ENCODE results near the gene ZC3HAV1L. TPM values are rescaled to one million over a fixed set of nuclear protein-coding genes. Genes with fewer than 3 reads are reported as not detected.

Gene ZC3HAV1L
- total and polyA plus RNA-seq, 10 of the 15 experiments (the other 5 are each of a cell fraction or from before 2014, with no cell fraction given): 0.09 to 16.3 (median 4.9) TPM

DNA sequence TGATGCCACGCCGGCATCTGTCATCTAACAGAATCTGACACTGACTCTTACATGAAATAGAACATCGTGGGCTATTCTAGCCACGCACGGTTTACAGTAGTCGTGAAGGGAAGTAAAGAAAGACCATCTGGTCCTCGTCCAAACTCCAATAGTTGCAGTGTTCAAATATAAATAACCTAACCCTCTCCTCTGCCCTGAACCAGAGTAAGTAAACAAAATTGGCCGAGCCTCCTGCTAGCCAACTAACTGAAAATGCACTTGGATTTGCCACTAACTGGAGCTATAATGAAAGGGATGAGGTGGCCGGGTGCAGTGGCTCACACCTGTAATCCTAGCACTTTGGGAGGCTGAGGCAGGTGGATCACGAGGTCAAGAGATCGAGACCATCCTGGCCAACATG, 29.5 kb upstream of the ZC3HAV1L start:
- no peak overlapping the region for H3K4me3 ChIP-seq
- H3K79me2 ChIP-seq (ENCODE audit: control insufficient read depth, insufficient read depth, low read length): no peaks in the 10 kb centered on the region
- H3K27ac ChIP-seq (ENCODE audit: control insufficient read depth, insufficient read depth): no peak overlapping the region
- POLR2A ChIA-PET: no interaction called here
- FAIRE-seq: no peak
- H3K9me3 ChIP-seq (replicated peaks; ENCODE audit: control insufficient read depth, insufficient read depth, low read length): no peaks in the 10 kb centered on the region
- H3K36me3 ChIP-seq (ENCODE audit: control insufficient read depth in 2 of 2, insufficient read depth in 2 of 2, low read length in 1 of 2): peaks cover 23 to 45% of the 10 kb centered on the region in 2 experiments
- H4K20me1 ChIP-seq (ENCODE audit: control insufficient read depth, insufficient read depth): no peaks in the 10 kb centered on the region; the same call in none of the 2 replicates
- SMC1A ChIA-PET (ENCODE audit: uncharacterized antibody, unreplicated experiment): interaction anchor here (3.2 kb wide), 1 partner anchor 9 kb away, joined by 9 read pairs; no protein-coding TSS in a partner anchor
- CTCF ChIA-PET: interaction anchor here (1.7 to 2.2 kb wide), 2 partner anchors 10 to 48 kb away, joined by 4 to 16 read pairs; no protein-coding TSS in a partner anchor
- BruUV-seq (replicated peaks): no TSS peak
- ATAC-seq: no peak
- intact Hi-C loops (cut with micrococcal nuclease; ENCODE audit: unreplicated experiment): no loop called here
- H3K9ac ChIP-seq (ENCODE audit: control insufficient read depth, insufficient read depth, low read length): no peak overlapping the region
- 93% methylated on average over 11 of the region's 11 CpGs for WGBS (ENCODE audit: insufficient coverage, insufficient replicate concordance, low lambda C conversion rate, missing lambda C conversion rate)
- no peak for TF ChIP-seq TCF12 (IDR thresholded peaks at IDR 0.05; ENCODE audit: low read depth, low read length)
- no peak for TF ChIP-seq IKZF1 (conservative IDR thresholded peaks at IDR 0.05)
- no peak for TF ChIP-seq EZH2 (IDR thresholded peaks at IDR 0.05; ENCODE audit: borderline replicate concordance, control insufficient read depth, low read depth, low read length)
- no peak for TF ChIP-seq TARDBP (IDR thresholded peaks at IDR 0.05; ENCODE audit: borderline replicate concordance)
- no peak for TF ChIP-seq CBFB (IDR thresholded peaks at IDR 0.05; ENCODE audit: low read depth)
- TF ChIP-seq POLR2AphosphoS2 (IDR thresholded peaks at IDR 0.05; ENCODE audit: low read depth, low read length): no peak
- no peak for TF ChIP-seq ZNF384 (IDR thresholded peaks at IDR 0.05; ENCODE audit: borderline replicate concordance, low read depth, low read length)
- no peak for TF ChIP-seq CBX3 (IDR thresholded peaks at IDR 0.05; ENCODE audit: borderline replicate concordance, low read depth)
- TF ChIP-seq, protein P1, sequence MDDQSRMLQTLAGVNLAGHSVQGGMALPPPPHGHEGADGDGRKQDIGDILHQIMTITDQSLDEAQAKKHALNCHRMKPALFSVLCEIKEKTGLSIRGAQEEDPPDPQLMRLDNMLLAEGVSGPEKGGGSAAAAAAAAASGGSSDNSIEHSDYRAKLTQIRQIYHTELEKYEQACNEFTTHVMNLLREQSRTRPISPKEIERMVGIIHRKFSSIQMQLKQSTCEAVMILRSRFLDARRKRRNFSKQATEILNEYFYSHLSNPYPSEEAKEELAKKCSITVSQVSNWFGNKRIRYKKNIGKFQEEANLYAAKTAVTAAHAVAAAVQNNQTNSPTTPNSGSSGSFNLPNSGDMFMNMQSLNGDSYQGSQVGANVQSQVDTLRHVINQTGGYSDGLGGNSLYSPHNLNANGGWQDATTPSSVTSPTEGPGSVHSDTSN (IDR thresholded peaks at IDR 0.05; ENCODE audit: insufficient replicate concordance, low read depth, low read length): no peak
- TF ChIP-seq MYC (IDR thresholded peaks at IDR 0.05; ENCODE audit: insufficient read depth, insufficient read length, insufficient replicate concordance, low read length, severe bottlenecking): no peak
- TF ChIP-seq EP300 (IDR thresholded peaks at IDR 0.05; ENCODE audit: borderline replicate concordance in 1 of 2, control insufficient read depth in 1 of 2, low read depth in 2 of 2, low read length in 2 of 2): no peak
- no peak for DNase-seq (ENCODE audit: low read depth, low spot score)
- H3K4me2 ChIP-seq (ENCODE audit: control insufficient read depth, insufficient read depth): no peak overlapping the region
- RAD21 ChIA-PET (ENCODE audit: unreplicated experiment): interaction anchor here (1.6 kb wide), 1 partner anchor 10 kb away, joined by 4 read pairs; no protein-coding TSS in a partner anchor
- no peak overlapping the region for H2AFZ ChIP-seq (ENCODE audit: control insufficient read depth, low read depth, low read length)
- no peaks in the 10 kb centered on the region for H3K4me1 ChIP-seq (ENCODE audit: control insufficient read depth, insufficient read depth, low read length)
- in situ Hi-C loops (cut with MboI): no loop called here
- H3K27me3 ChIP-seq (replicated peaks in 1 of 2; ENCODE audit: control insufficient read depth in 2 of 2, insufficient read depth in 2 of 2, low read length in 1 of 2): no peaks in the 10 kb centered on the region
